ENCODE results near the gene CLEC11A.

The CLEC11A gene

GRCh38 chr19:50703915-50704796 is 19.0 kb upstream of the CLEC11A start:
- no peak for DNase-seq (ENCODE audit: low read depth)

- DNase-seq (ENCODE audit: low read depth), result peak; percentile 20
Measured at GRCh38 chr19:50705422-50706019, 17.6 kb upstream of the CLEC11A start.

GRCh38 chr19:50706387-50706786 is 16.8 kb upstream of the CLEC11A start:
- DNase-seq (ENCODE audit: low read depth), result no peak

GRCh38 chr19:50708179-50708879 is 14.8 kb upstream of the CLEC11A start:
- DNase-seq (ENCODE audit: low read depth), result no peak

GRCh38 chr19:50710094-50710493 is 13.1 kb upstream of the CLEC11A start:
- DNase-seq (ENCODE audit: low read depth), result no peak

- no peak for DNase-seq (ENCODE audit: low read depth)
Measured at GRCh38 chr19:50710612-50711011, 12.6 kb upstream of the CLEC11A start.

- DNase-seq (ENCODE audit: low read depth), result no peak
Measured at GRCh38 chr19:50711196-50711595, 12.0 kb upstream of the CLEC11A start.

GRCh38 chr19:50711805-50712204 is 11.4 kb upstream of the CLEC11A start:
- no peak for DNase-seq (ENCODE audit: low read depth)

- DNase-seq (ENCODE audit: low read depth), result no peak
Measured at GRCh38 chr19:50712833-50713232, 10.3 kb upstream of the CLEC11A start.

- DNase-seq (ENCODE audit: low read depth), result no peak
Measured at GRCh38 chr19:50713556-50714236, 9.5 kb upstream of the CLEC11A start.

- no peak for DNase-seq (ENCODE audit: low read depth)
Measured at GRCh38 chr19:50716178-50717025, 6.8 kb upstream of the CLEC11A start.

- no peak for DNase-seq (ENCODE audit: low read depth)
Measured at GRCh38 chr19:50717026-50717723, 6.0 kb upstream of the CLEC11A start.

GRCh38 chr19:50717891-50718254 is 5.3 kb upstream of the CLEC11A start:
- no peak for DNase-seq (ENCODE audit: low read depth)

- DNase-seq (ENCODE audit: low read depth), result peak; percentile 25
Measured at GRCh38 chr19:50718255-50719118, 4.7 kb upstream of the CLEC11A start.

GRCh38 chr19:50719119-50719435 is 4.1 kb upstream of the CLEC11A start:
- DNase-seq (ENCODE audit: low read depth), result no peak

- no peak for DNase-seq (ENCODE audit: low read depth)
Measured at GRCh38 chr19:50719566-50719965, 3.6 kb upstream of the CLEC11A start, which contains the start of gene SHANK1. Gene SHANK1 (minus strand): TSS chr19:50719802. CDS start chr19:50716919, 2,883 bp downstream.

- DNase-seq (ENCODE audit: low read depth), result no peak
Measured at GRCh38 chr19:50720181-50720920, 2.8 kb upstream of the CLEC11A start.

- no peak for DNase-seq (ENCODE audit: low read depth)
Measured at GRCh38 chr19:50720921-50721381, 2.2 kb upstream of the CLEC11A start.
